HCT116 (cell line): Measurements from ENCODE around the gene LOXHD1. TPM values are rescaled to one million over a fixed set of nuclear protein-coding genes. Genes with fewer than 3 reads are reported as not detected.

Experiments
- ATAC-seq: fragments of 200-7000 bp; cut with Tn5 transposase; 2 replicates; pipeline ENCODE4 v1.9.1; 2020; ENCODE audit warnings: mild to moderate bottlenecking, moderate library complexity
- BruUV-seq: library from RNA; stranded (reverse); fragments of 400-500 nt; replicated peaks from 2 replicates; lab custom pipeline; 2021; lab: Mats Ljungman, UMichigan
- CTCF ChIA-PET: fragments of 300-600 bp; sonication (Branson Sonifier 250); formaldehyde crosslinking; loops from one replicate; lab custom pipeline; 2021; ENCODE audit warnings: antibody characterized with exemption; lab: Charles Lee
- POLR2A ChIA-PET: fragments of 300-600, 350-600 bp; sonication (Branson Sonifier 250); formaldehyde crosslinking; loops from one replicate; lab custom pipeline; 2021; ENCODE audit warnings: antibody characterized with exemption; lab: Charles Lee
- RAD21 ChIA-PET, 2 experiments: fragments of 300-600 bp; sonication (Branson Sonifier 250); formaldehyde crosslinking; loops; one replicate each; lab custom pipeline; 2023; ENCODE audit warnings: low total read pairs in 2 of 2; ENCODE audit not compliant: uncharacterized antibody in 2 of 2, unreplicated experiment in 2 of 2, low non-redundant PET in 1 of 2; lab: Charles Lee
- DNase-seq: peaks from one replicate; pipeline ENCODE4 v3.0.0-alpha.2; 2010; ENCODE audit warnings: low read depth, low spot score
- H2AFZ ChIP-seq: fragments of 200-600 bp; shearing (Covaris generic), sonication (generic); 2 replicates; pipeline ENCODE4 v1.6.1; 2017; ENCODE audit warnings: low read depth, mixed run types, mixed read lengths, antibody characterized with exemption, low read length; ENCODE audit not compliant: poor library complexity, severe bottlenecking
- H3K27ac ChIP-seq: 2 replicates; pipeline ENCODE4 v1.5.1; 2012; ENCODE audit warnings: low read depth, low read length
- H3K27me3 ChIP-seq: fragments of 200-600 bp; sonication (generic); 2 replicates; pipeline ENCODE4 v1.6.1; 2016; ENCODE audit warnings: mixed run types, low read length, mixed read lengths; ENCODE audit not compliant: insufficient read depth
- H3K36me3 ChIP-seq, 2 experiments: fragments of 200-500 bp in 1 of 2; fragments of 200-600 bp in 1 of 2; sonication (Bioruptor generic) in 1 of 2; sonication (generic) in 1 of 2; 2 replicates each; pipeline versions ENCODE4 v1.5.1 to v1.6.1; 2014 to 2016; ENCODE audit warnings: low read length in 2 of 2, inconsistent platforms in 1 of 2, mixed read lengths in 1 of 2, mixed run types in 1 of 2; ENCODE audit not compliant: insufficient read depth in 2 of 2, control insufficient read depth in 1 of 2
- H3K4me1 ChIP-seq, 2 experiments: fragments of 200-600 bp in 1 of 2; sonication (generic) in 1 of 2; 2 replicates each; pipeline versions ENCODE4 v1.5.1 to v1.6.1; 2012 to 2017; ENCODE audit warnings: low read length in 2 of 2, inconsistent platforms in 1 of 2, mild to moderate bottlenecking in 1 of 2, mixed read lengths in 1 of 2, mixed run types in 1 of 2, moderate library complexity in 1 of 2; ENCODE audit not compliant: insufficient read depth in 2 of 2, control insufficient read depth in 1 of 2
- H3K4me2 ChIP-seq: fragments of 200-600 bp; sonication (generic); 2 replicates; pipeline ENCODE4 v1.6.1; 2017; ENCODE audit warnings: mixed run types, low read length, mixed read lengths
- H3K4me3 ChIP-seq, 2 experiments: fragments of 200-600 bp in 1 of 2; sonication (generic) in 1 of 2; replicated peaks in 1 of 2; 2 replicates each; pipeline ENCODE4 v1.5.1; 2011 to 2016; ENCODE audit warnings: low read length in 2 of 2, control low read depth in 1 of 2, low read depth in 1 of 2, mild to moderate bottlenecking in 1 of 2, mixed read lengths in 1 of 2, mixed run types in 1 of 2
- H3K79me2 ChIP-seq: fragments of 200-600 bp; sonication (generic); 2 replicates; pipeline ENCODE4 v1.6.1; 2017; ENCODE audit warnings: mild to moderate bottlenecking, mixed run types, low read length, moderate library complexity, mixed read lengths; ENCODE audit not compliant: insufficient read depth
- H3K9ac ChIP-seq: fragments of 200-600 bp; sonication (generic); 2 replicates; pipeline ENCODE4 v1.6.1; 2016; ENCODE audit warnings: low read length, mixed read lengths
- H3K9me2 ChIP-seq: fragments of 200-600 bp; sonication (generic), shearing (Covaris generic); 2 replicates; pipeline ENCODE4 v1.6.1; 2017; ENCODE audit warnings: mixed run types, mild to moderate bottlenecking, moderate library complexity; ENCODE audit not compliant: insufficient read depth
- H3K9me3 ChIP-seq, 2 experiments: fragments of 200-500 bp in 1 of 2; fragments of 200-600 bp in 1 of 2; sonication (Bioruptor generic) in 1 of 2; sonication (generic) in 1 of 2; 2 replicates each; pipeline ENCODE4 v1.6.1; 2014 to 2017; ENCODE audit warnings: low read length in 2 of 2, mixed read lengths in 2 of 2, inconsistent platforms in 1 of 2, low read depth in 1 of 2, mild to moderate bottlenecking in 1 of 2, mixed run types in 1 of 2, moderate library complexity in 1 of 2; ENCODE audit not compliant: control insufficient read depth in 1 of 2, insufficient read depth in 1 of 2
- H4K20me1 ChIP-seq: fragments of 200-600 bp; sonication (generic), shearing (Covaris generic); 2 replicates; pipeline ENCODE4 v1.6.1; 2017; ENCODE audit warnings: mixed run types, mild to moderate bottlenecking, moderate library complexity; ENCODE audit not compliant: insufficient read depth
- CEBPB ChIP-seq: IDR thresholded peaks from 2 replicates; pipeline ENCODE4 v1.6.1; 2012; ENCODE audit warnings: low read depth
- EGR1 ChIP-seq: IDR thresholded peaks from 2 replicates; pipeline ENCODE4 v1.6.1; 2012; ENCODE audit warnings: low read depth
- ELF1 ChIP-seq: IDR thresholded peaks from 2 replicates; pipeline ENCODE4 v1.6.1; 2012; ENCODE audit warnings: low read depth, borderline replicate concordance
- EZH2phosphoT487 ChIP-seq: fragments of 200-600 bp; IDR thresholded peaks from 2 replicates; pipeline ENCODE4 v1.6.1; 2018; ENCODE audit warnings: antibody characterized with exemption, borderline replicate concordance
- FOSL1 ChIP-seq: IDR thresholded peaks from 2 replicates; pipeline ENCODE4 v1.6.1; 2012; ENCODE audit warnings: low read depth
- POLR2A ChIP-seq: IDR thresholded peaks from 2 replicates; pipeline ENCODE4 v1.7.0; 2011; ENCODE audit warnings: borderline replicate concordance; ENCODE audit not compliant: insufficient read depth, insufficient read length; ENCODE audit errors: extremely low read depth
- POLR2AphosphoS5 ChIP-seq: IDR thresholded peaks from 2 replicates; pipeline ENCODE4 v1.6.1; 2011; ENCODE audit warnings: mild to moderate bottlenecking, low read depth, low read length, moderate library complexity
- RAD21 ChIP-seq: IDR thresholded peaks from 2 replicates; pipeline ENCODE4 v1.6.1; 2012; ENCODE audit warnings: low read depth, mild to moderate bottlenecking
- SIN3A ChIP-seq: IDR thresholded peaks from 2 replicates; pipeline ENCODE4 v1.6.1; 2012; ENCODE audit warnings: low read depth
- SP1 ChIP-seq: IDR thresholded peaks from 2 replicates; pipeline ENCODE4 v1.6.1; 2012; ENCODE audit warnings: low read depth
- SRF ChIP-seq: IDR thresholded peaks from 2 replicates; pipeline ENCODE4 v1.6.1; 2012; ENCODE audit warnings: low read depth
- ZFX ChIP-seq: fragments of 450-650 bp; IDR thresholded peaks from 2 replicates; pipeline ENCODE4 v1.6.1; 2017
- ZNF274 ChIP-seq: fragments of 200-500 bp; sonication (Bioruptor generic); IDR thresholded peaks from 2 replicates; pipeline ENCODE4 v1.6.1; 2014; ENCODE audit warnings: mild to moderate bottlenecking, low read depth, low read length, inconsistent platforms
- intact Hi-C: fragments of 100-400 bp; cut with micrococcal nuclease; formaldehyde crosslinking; loops from 2 replicates; pipeline ENCODE4 v1.10.0; 2022
- total RNA-seq: library from RNA; stranded (reverse); gene quantifications from one replicate; pipeline ENCODE4 v1.2.1, GENCODE V29; 2021; ENCODE audit not compliant: unreplicated experiment
- TF ChIP-seq, protein P1 (sequence below): IDR thresholded peaks from 2 replicates; pipeline ENCODE4 v1.6.1; 2012
- TF ChIP-seq, protein P2 (sequence below): IDR thresholded peaks from 2 replicates; pipeline ENCODE4 v1.6.1; 2012
- TF ChIP-seq, protein P3 (sequence below), 3 experiments: fragments of 200-600 bp in 1 of 3; sonication (generic) in 1 of 3; IDR thresholded peaks in 2 of 3; conservative IDR thresholded peaks in 1 of 3; 2 replicates each; pipeline ENCODE4 v1.5.1; 2012 to 2017; ENCODE audit warnings: low read depth in 2 of 3, low read length in 2 of 3, antibody characterized with exemption in 1 of 3, borderline replicate concordance in 1 of 3, control low read depth in 1 of 3, mild to moderate bottlenecking in 1 of 3, mixed read lengths in 1 of 3, mixed run types in 1 of 3, moderate library complexity in 1 of 3; ENCODE audit not compliant: insufficient read depth in 1 of 3

The LOXHD1 gene
- total RNA-seq, 1 experiment from 2014 or later = not detected

- DNase-seq (no peak), ATAC-seq (no peak)
- H4K20me1 ChIP-seq = no peaks in the 10 kb centered on the region
- H3K9me2 ChIP-seq = no peaks in the 10 kb centered on the region
- intact Hi-C loops = no loop called here
- RAD21 ChIA-PET = no interaction called here
- H3K36me3 ChIP-seq = no peaks in the 10 kb centered on the region
- H3K4me1 ChIP-seq = peaks cover 0 to 8% of the 10 kb centered on the region in 2 experiments; a peak in 2 of 4 replicates
- H3K27me3 ChIP-seq = peaks cover 33% of the 10 kb centered on the region
- no peak overlapping the region for H3K9ac ChIP-seq
- CTCF ChIA-PET = no interaction called here
- no peaks in the 10 kb centered on the region for H3K79me2 ChIP-seq
- BruUV-seq = no TSS peak
- TF ChIP-seq EZH2phosphoT487 (no peak), SP1 (no peak), RAD21 (no peak), POLR2AphosphoS5 (no peak), FOSL1 (no peak), CEBPB (no peak), EGR1 (no peak), SRF (no peak), SIN3A (no peak), POLR2A (no peak), ZNF274 (no peak), ELF1 (no peak), ZFX (no peak)
- TF ChIP-seq, protein P1, sequence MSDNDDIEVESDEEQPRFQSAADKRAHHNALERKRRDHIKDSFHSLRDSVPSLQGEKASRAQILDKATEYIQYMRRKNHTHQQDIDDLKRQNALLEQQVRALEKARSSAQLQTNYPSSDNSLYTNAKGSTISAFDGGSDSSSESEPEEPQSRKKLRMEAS = no peak
- TF ChIP-seq, protein P2, sequence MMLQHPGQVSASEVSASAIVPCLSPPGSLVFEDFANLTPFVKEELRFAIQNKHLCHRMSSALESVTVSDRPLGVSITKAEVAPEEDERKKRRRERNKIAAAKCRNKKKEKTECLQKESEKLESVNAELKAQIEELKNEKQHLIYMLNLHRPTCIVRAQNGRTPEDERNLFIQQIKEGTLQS = no peak
- TF ChIP-seq, protein P3, sequence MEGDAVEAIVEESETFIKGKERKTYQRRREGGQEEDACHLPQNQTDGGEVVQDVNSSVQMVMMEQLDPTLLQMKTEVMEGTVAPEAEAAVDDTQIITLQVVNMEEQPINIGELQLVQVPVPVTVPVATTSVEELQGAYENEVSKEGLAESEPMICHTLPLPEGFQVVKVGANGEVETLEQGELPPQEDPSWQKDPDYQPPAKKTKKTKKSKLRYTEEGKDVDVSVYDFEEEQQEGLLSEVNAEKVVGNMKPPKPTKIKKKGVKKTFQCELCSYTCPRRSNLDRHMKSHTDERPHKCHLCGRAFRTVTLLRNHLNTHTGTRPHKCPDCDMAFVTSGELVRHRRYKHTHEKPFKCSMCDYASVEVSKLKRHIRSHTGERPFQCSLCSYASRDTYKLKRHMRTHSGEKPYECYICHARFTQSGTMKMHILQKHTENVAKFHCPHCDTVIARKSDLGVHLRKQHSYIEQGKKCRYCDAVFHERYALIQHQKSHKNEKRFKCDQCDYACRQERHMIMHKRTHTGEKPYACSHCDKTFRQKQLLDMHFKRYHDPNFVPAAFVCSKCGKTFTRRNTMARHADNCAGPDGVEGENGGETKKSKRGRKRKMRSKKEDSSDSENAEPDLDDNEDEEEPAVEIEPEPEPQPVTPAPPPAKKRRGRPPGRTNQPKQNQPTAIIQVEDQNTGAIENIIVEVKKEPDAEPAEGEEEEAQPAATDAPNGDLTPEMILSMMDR (IDR thresholded peaks at IDR 0.05 in 2 of 3, conservative IDR thresholded peaks at IDR 0.05 in 1 of 3; ENCODE audit: borderline replicate concordance in 1 of 3, insufficient read depth in 1 of 3, low read depth in 2 of 3, low read length in 2 of 3) = no peak
- H2AFZ ChIP-seq = no peak overlapping the region
- H3K27ac ChIP-seq = no peak overlapping the region
- no peaks in the 10 kb centered on the region for H3K9me3 ChIP-seq
- POLR2A ChIA-PET = no interaction called here
- H3K4me2 ChIP-seq = no peak overlapping the region
- H3K4me3 ChIP-seq = no peak overlapping the region
Observed at GRCh38 chr18:46630160-46630559, 26.9 kb downstream of the LOXHD1 start.
